G401.6 (cell line): ENCODE results near the gene GSK3B.
"Not testable (repeated sequence)": the region's sequence is repeated elsewhere in the genome, so short reads cannot be mapped to it uniquely, and the experiment has no call there.

ENCODE experiments used
- FAIRE-seq: peaks from 2 replicates; lab custom pipeline; 2012; peaks lifted over from hg19 to GRCh38; lab: Jason Lieb, UNC

The GSK3B gene

GRCh38 chr3:120004008-120004498 lies 90.2 kb downstream of the GSK3B start:
- FAIRE-seq: not testable (repeated sequence)

- no peak for FAIRE-seq
Observed at GRCh38 chr3:119998166-119998565, 96.1 kb downstream of the GSK3B start.

- FAIRE-seq: no peak
Observed at GRCh38 chr3:119990888-119991287, 103.4 kb downstream of the GSK3B start.

- FAIRE-seq: no peak
Observed at GRCh38 chr3:119989981-119990655, 104.1 kb downstream of the GSK3B start.

GRCh38 chr3:119986812-119987211 lies 107.4 kb downstream of the GSK3B start:
- FAIRE-seq: not testable (repeated sequence)

GRCh38 chr3:119981386-119981785 lies 112.9 kb downstream of the GSK3B start:
- FAIRE-seq: no peak

GRCh38 chr3:119978554-119979208 lies 115.6 kb downstream of the GSK3B start:
- no peak for FAIRE-seq

- FAIRE-seq: no peak
Observed at GRCh38 chr3:119977353-119977752, 116.9 kb downstream of the GSK3B start.

GRCh38 chr3:119976214-119976613 lies 118.0 kb downstream of the GSK3B start:
- no peak for FAIRE-seq

- no peak for FAIRE-seq
Observed at GRCh38 chr3:119974656-119975055, 119.6 kb downstream of the GSK3B start.

- no peak for FAIRE-seq
Observed at GRCh38 chr3:119973018-119973646, 121.1 kb downstream of the GSK3B start.

GRCh38 chr3:119969759-119970158 lies 124.5 kb downstream of the GSK3B start:
- no peak for FAIRE-seq

- FAIRE-seq: no peak
Observed at GRCh38 chr3:119967353-119968006, 126.8 kb downstream of the GSK3B start.

- FAIRE-seq: no peak
Observed at GRCh38 chr3:119965692-119966091, 128.6 kb downstream of the GSK3B start.

GRCh38 chr3:119964294-119964693 lies 130.0 kb downstream of the GSK3B start:
- no peak for FAIRE-seq

GRCh38 chr3:119955972-119956371 lies 138.3 kb downstream of the GSK3B start:
- FAIRE-seq: no peak

- no peak for FAIRE-seq
Observed at GRCh38 chr3:119950666-119951325, 143.5 kb downstream of the GSK3B start.

GRCh38 chr3:119945291-119945690 lies 149.0 kb downstream of the GSK3B start:
- no peak for FAIRE-seq

GRCh38 chr3:119944091-119944490 lies 150.2 kb downstream of the GSK3B start:
- no peak for FAIRE-seq

GRCh38 chr3:119939077-119939476 lies 155.2 kb downstream of the GSK3B start:
- no peak for FAIRE-seq

GRCh38 chr3:119937229-119937628 lies 157.0 kb downstream of the GSK3B start:
- FAIRE-seq: no peak

- no peak for FAIRE-seq
Observed at GRCh38 chr3:119934249-119934648, 160.0 kb downstream of the GSK3B start.
